ENCODE data around the gene DRAM2.

DNA sequence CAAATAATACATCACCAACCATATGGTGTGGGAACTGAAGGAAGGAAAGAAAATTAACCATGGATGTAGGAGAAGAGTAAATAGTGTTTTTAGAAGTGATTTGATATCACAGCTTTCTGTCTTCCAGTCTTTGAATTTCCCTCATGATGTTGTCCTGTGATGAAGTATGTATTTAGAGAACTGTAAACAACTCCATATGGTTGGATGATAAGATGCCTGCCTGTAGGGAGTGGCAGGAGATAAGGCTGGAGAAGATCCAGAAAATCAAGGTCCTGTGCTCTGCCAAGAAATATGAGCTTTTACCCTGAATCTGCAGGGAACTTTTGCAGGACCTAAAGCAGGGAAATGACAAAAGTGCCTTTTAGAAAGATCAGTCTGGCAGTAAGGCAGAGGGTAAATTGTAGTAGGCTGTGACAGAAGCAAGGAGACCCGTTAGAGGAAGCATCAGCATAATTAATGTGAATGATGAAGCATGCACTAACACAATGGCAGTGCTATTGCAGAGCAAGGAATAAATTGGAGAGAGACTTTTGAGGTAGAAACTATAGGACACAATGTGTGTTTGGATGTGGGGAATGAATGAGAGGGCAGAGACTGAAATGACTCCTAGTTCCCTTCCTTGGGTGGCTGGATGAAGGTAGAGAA, 22.1 kb upstream of the DRAM2 start:
- TF ChIP-seq, protein P1, sequence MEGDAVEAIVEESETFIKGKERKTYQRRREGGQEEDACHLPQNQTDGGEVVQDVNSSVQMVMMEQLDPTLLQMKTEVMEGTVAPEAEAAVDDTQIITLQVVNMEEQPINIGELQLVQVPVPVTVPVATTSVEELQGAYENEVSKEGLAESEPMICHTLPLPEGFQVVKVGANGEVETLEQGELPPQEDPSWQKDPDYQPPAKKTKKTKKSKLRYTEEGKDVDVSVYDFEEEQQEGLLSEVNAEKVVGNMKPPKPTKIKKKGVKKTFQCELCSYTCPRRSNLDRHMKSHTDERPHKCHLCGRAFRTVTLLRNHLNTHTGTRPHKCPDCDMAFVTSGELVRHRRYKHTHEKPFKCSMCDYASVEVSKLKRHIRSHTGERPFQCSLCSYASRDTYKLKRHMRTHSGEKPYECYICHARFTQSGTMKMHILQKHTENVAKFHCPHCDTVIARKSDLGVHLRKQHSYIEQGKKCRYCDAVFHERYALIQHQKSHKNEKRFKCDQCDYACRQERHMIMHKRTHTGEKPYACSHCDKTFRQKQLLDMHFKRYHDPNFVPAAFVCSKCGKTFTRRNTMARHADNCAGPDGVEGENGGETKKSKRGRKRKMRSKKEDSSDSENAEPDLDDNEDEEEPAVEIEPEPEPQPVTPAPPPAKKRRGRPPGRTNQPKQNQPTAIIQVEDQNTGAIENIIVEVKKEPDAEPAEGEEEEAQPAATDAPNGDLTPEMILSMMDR (IDR thresholded peaks at IDR 0.05; ENCODE audit: insufficient read depth, low read depth, low read length), result no peak
- no peak for TF ChIP-seq EZH2 (IDR thresholded peaks at IDR 0.05; ENCODE audit: insufficient read depth, low read length)
